ENCODE measurements around the gene LNPEP. TPM values are rescaled to one million over a fixed set of nuclear protein-coding genes. Genes with fewer than 3 reads are reported as not detected.

The LNPEP gene
- total RNA-seq, 6 experiments from 2014 or later = 7.5 to 11.2 (median 9.9) TPM

- H3K4me1 ChIP-seq = no peaks in the 10 kb centered on the region
- intact Hi-C loops (cut with DNase I) = no loop called here
- DNase-seq = no peak
- H3K36me3 ChIP-seq = peaks cover 0 to 25% (median 10%) of the 10 kb centered on the region in 4 donors
- no peak for TF ChIP-seq POLR2A (IDR thresholded peaks at IDR 0.05)
- TF ChIP-seq CTCF (IDR thresholded peaks at IDR 0.05) = no peak
- H3K4me3 ChIP-seq = no peak overlapping the region
- no peak for ATAC-seq
- no peaks in the 10 kb centered on the region for H3K9me3 ChIP-seq
- H3K27ac ChIP-seq = no peak overlapping the region
- WGBS (ENCODE audit: insufficient coverage, low coverage, low lambda C conversion rate, missing lambda C conversion rate) = 66% methylated on average over 3 of the region's 3 CpGs
- H3K27me3 ChIP-seq = no peaks in the 10 kb centered on the region
Observed at GRCh38 chr5:97006454-97007060, 70.7 kb downstream of the LNPEP start.

- H3K9me3 ChIP-seq = no peaks in the 10 kb centered on the region
- H3K27ac ChIP-seq = no peak overlapping the region
- TF ChIP-seq POLR2A (IDR thresholded peaks at IDR 0.05) = no peak
- TF ChIP-seq CTCF (IDR thresholded peaks at IDR 0.05) = no peak
- ATAC-seq (peak in 3 of 4 donors; percentile 34 to 62 (median 54)), DNase-seq (no peak)
- H3K27me3 ChIP-seq = no peaks in the 10 kb centered on the region
- H3K4me1 ChIP-seq = no peaks in the 10 kb centered on the region
- intact Hi-C loops (cut with DNase I) = no loop called here
- WGBS (ENCODE audit: insufficient coverage, low coverage, low lambda C conversion rate, missing lambda C conversion rate) = 30% methylated on average over 3 of the region's 3 CpGs
- no peak overlapping the region for H3K4me3 ChIP-seq
- H3K36me3 ChIP-seq = peaks cover 0 to 25% (median 12%) of the 10 kb centered on the region in 4 donors
Observed at GRCh38 chr5:97009212-97009898, 73.5 kb downstream of the LNPEP start.

GRCh38 chr5:97009921-97010320 is 74.0 kb downstream of the LNPEP start:
- no peak for TF ChIP-seq POLR2A (IDR thresholded peaks at IDR 0.05)
- no peak for TF ChIP-seq CTCF (IDR thresholded peaks at IDR 0.05)
- DNase-seq (no peak), ATAC-seq (no peak)
- WGBS (ENCODE audit: insufficient coverage, low coverage, low lambda C conversion rate, missing lambda C conversion rate) = 89% methylated on average over 1 of the region's 1 CpG
- intact Hi-C loops (cut with DNase I) = no loop called here
- no peaks in the 10 kb centered on the region for H3K4me1 ChIP-seq
- H3K27me3 ChIP-seq = no peaks in the 10 kb centered on the region
- H3K4me3 ChIP-seq = no peak overlapping the region
- H3K9me3 ChIP-seq = no peaks in the 10 kb centered on the region
- no peak overlapping the region for H3K27ac ChIP-seq
- H3K36me3 ChIP-seq = peaks cover 0 to 29% (median 13%) of the 10 kb centered on the region in 4 donors

- intact Hi-C loops (cut with DNase I) = no loop called here
- no peak for TF ChIP-seq POLR2A (IDR thresholded peaks at IDR 0.05)
- TF ChIP-seq CTCF (IDR thresholded peaks at IDR 0.05) = no peak
- ATAC-seq = no peak
- Histone ChIP-seq H3K27me3 (no peaks in the 10 kb centered on the region), H3K9me3 (no peaks in the 10 kb centered on the region), H3K4me3 (no peak overlapping the region), H3K4me1 (no peaks in the 10 kb centered on the region), H3K36me3 (peaks cover 0 to 29% (median 12%) of the 10 kb centered on the region in 4 donors), H3K27ac (no peak overlapping the region)
- DNase-seq = no peak
- WGBS (ENCODE audit: insufficient coverage, low coverage, low lambda C conversion rate, missing lambda C conversion rate) = 72% methylated on average over 3 of the region's 3 CpGs
Observed at GRCh38 chr5:97010606-97011005, 74.7 kb downstream of the LNPEP start.
